CD14-positive monocyte (primary cell): ENCODE data around the gene ADAMTS13. TPM values are rescaled to one million over a fixed set of nuclear protein-coding genes. Genes with fewer than 3 reads are reported as not detected.

ENCODE experiments used
- DNase-seq, 3 donors: peaks; one replicate each; pipeline ENCODE4 v3.0.0-alpha.2; 2011 to 2022
- H2AFZ ChIP-seq: 2 replicates; pipeline ENCODE4 v1.6.0; 2012; ENCODE audit warnings: mild to moderate bottlenecking, low read depth, low read length, inconsistent platforms; ENCODE audit not compliant: insufficient read depth, poor library complexity, severe bottlenecking
- H3K27ac ChIP-seq, 2 donors: 1 replicate in 1 of 2; 2 replicates in 1 of 2; pipeline ENCODE4 v1.5.1; 2012 to 2013; ENCODE audit warnings: low read length in 2 of 2, control low read depth in 1 of 2, inconsistent platforms in 1 of 2, low read depth in 1 of 2, mild to moderate bottlenecking in 1 of 2
- H3K27me3 ChIP-seq, 2 donors: one replicate each; pipeline versions ENCODE4 v1.6.0 to v1.6.1; 2011 to 2013; ENCODE audit warnings: low read length in 2 of 2; ENCODE audit not compliant: control insufficient read depth in 2 of 2, insufficient read depth in 2 of 2
- H3K36me3 ChIP-seq, 2 donors: replicated peaks in 1 of 2; 1 replicate in 1 of 2; 2 replicates in 1 of 2; pipeline versions ENCODE4 v1.5.1 to v1.6.1; 2012 to 2013; ENCODE audit warnings: low read length in 2 of 2, control low read depth in 1 of 2, inconsistent platforms in 1 of 2, mild to moderate bottlenecking in 1 of 2; ENCODE audit not compliant: insufficient read depth in 2 of 2, control insufficient read depth in 1 of 2
- H3K4me1 ChIP-seq, 2 donors: 1 replicate in 1 of 2; 2 replicates in 1 of 2; pipeline versions ENCODE4 v1.5.1 to v1.6.1; 2012 to 2013; ENCODE audit warnings: low read length in 2 of 2, control low read depth in 1 of 2, inconsistent platforms in 1 of 2, mild to moderate bottlenecking in 1 of 2, moderate library complexity in 1 of 2; ENCODE audit not compliant: insufficient read depth in 2 of 2, control insufficient read depth in 1 of 2
- H3K4me2 ChIP-seq: replicated peaks from 2 replicates; pipeline ENCODE3; 2012; ENCODE audit warnings: low read length, moderate library complexity, mild to moderate bottlenecking; ENCODE audit not compliant: poor library complexity, severe bottlenecking; ENCODE audit errors: extremely low read depth
- H3K4me3 ChIP-seq, 3 experiments: fragments of 200-600 bp in 1 of 3; sonication (generic) in 1 of 3; replicated peaks in 1 of 3; 1 replicate in 2 of 3; 2 replicates in 1 of 3; pipeline ENCODE4 v1.5.1; 2011 to 2013; ENCODE audit warnings: low read length in 3 of 3, mild to moderate bottlenecking in 3 of 3, control low read depth in 2 of 3, low read depth in 2 of 3, inconsistent platforms in 1 of 3, moderate library complexity in 1 of 3
- H3K79me2 ChIP-seq: 2 replicates; pipeline ENCODE4 v1.6.0; 2012; ENCODE audit warnings: mild to moderate bottlenecking, control low read depth, inconsistent platforms, low read length, moderate library complexity; ENCODE audit not compliant: insufficient read depth
- H3K9ac ChIP-seq: 2 replicates; pipeline ENCODE4 v1.6.0; 2017; ENCODE audit warnings: low read length, mild to moderate bottlenecking; ENCODE audit not compliant: insufficient read depth, poor library complexity, severe bottlenecking
- H3K9me3 ChIP-seq, 2 donors: replicated peaks in 1 of 2; 1 replicate in 1 of 2; 2 replicates in 1 of 2; pipeline versions ENCODE4 v1.5.1 to v1.6.1; 2012 to 2013; ENCODE audit warnings: low read length in 2 of 2, control low read depth in 1 of 2; ENCODE audit not compliant: control insufficient read depth in 1 of 2, insufficient read depth in 1 of 2
- H4K20me1 ChIP-seq: 2 replicates; pipeline ENCODE4 v1.6.0; 2012; ENCODE audit warnings: mild to moderate bottlenecking, low read length, control low read depth, moderate library complexity; ENCODE audit not compliant: insufficient read depth
- H3K27ac Mint-ChIP-seq, 7 donors: one replicate each; pipeline ENCODE4 v1.8.0; 2020; ENCODE audit warnings: mild to moderate bottlenecking in 7 of 7, mixed read lengths in 7 of 7, moderate library complexity in 6 of 7, inconsistent platforms in 2 of 7
- H3K27me3 Mint-ChIP-seq, 3 donors: one replicate each; pipeline ENCODE4 v1.8.0; 2021 to 2022; ENCODE audit warnings: low read depth in 3 of 3, mild to moderate bottlenecking in 3 of 3, mixed read lengths in 3 of 3, moderate library complexity in 3 of 3, inconsistent platforms in 1 of 3
- H3K36me3 Mint-ChIP-seq, 2 donors: one replicate each; pipeline ENCODE4 v1.8.0; 2020; ENCODE audit warnings: mixed read lengths in 2 of 2, inconsistent platforms in 1 of 2, mild to moderate bottlenecking in 1 of 2
- H3K4me1 Mint-ChIP-seq: one replicate; pipeline ENCODE4 v1.8.0; 2020; ENCODE audit warnings: mild to moderate bottlenecking, mixed read lengths
- H3K4me3 Mint-ChIP-seq, 2 donors: one replicate each; pipeline ENCODE4 v1.8.0; 2020; ENCODE audit warnings: mild to moderate bottlenecking in 2 of 2, mixed read lengths in 2 of 2, moderate library complexity in 1 of 2
- H3K9me3 Mint-ChIP-seq, 7 donors: one replicate each; pipeline ENCODE4 v1.8.0; 2020 to 2022; ENCODE audit warnings: mixed read lengths in 7 of 7, mild to moderate bottlenecking in 6 of 7, moderate library complexity in 6 of 7, inconsistent platforms in 2 of 7
- WGBS: methylation state at CpG from one replicate; pipeline ENCODE4 v1.1.5; 2013; ENCODE audit warnings: missing lambda C conversion rate; ENCODE audit not compliant: insufficient coverage; 5-methylcytosine and 5-hydroxymethylcytosine counted together
- intact Hi-C, 2 donors: fragments of 100-400 bp; cut with micrococcal nuclease; formaldehyde crosslinking; loops; one replicate each; pipeline versions ENCODE4 v1.15.0 to v1.15.1; 2023
- polyA plus RNA-seq, 3 donors: library from polyadenylated mRNA; depleted of rRNA in 1 of 3; unstranded in 2 of 3; stranded (reverse) in 1 of 3; fragments of 300-500 nt in 2 of 3; fragments of >200 nt in 1 of 3; fragmentation: Illumina TruSeq in 2 of 3; gene quantifications; 1 replicate in 2 of 3; 2 replicates in 1 of 3; pipeline ENCODE4 v1.2.3, GENCODE V29; 2012 to 2021
- TF ChIP-seq, protein P1 (sequence below): fragments of 200-600 bp; IDR thresholded peaks from one replicate; pipeline ENCODE4 v1.8.0; 2022; ENCODE audit warnings: antibody characterized with exemption, mild to moderate bottlenecking

ADAMTS13 gene
- polyA plus RNA-seq, 3 donors, result 0.77 TPM; not detected in 2

- intact Hi-C loops, result loop anchor here in 1 of 2 donors (10.0 kb wide), 1 partner anchor 554 kb away; the partner anchor contains the start of gene BRD3OS
- Histone ChIP-seq H3K36me3 (peaks cover 41 to 45% of the 10 kb centered on the region in 2 donors), H3K27ac (peak overlapping the region; percentile 33 to 70), H3K4me2 (peak overlapping the region; percentile 43), H2AFZ (no peak overlapping the region), H3K4me1 (peaks cover 59 to 68% of the 10 kb centered on the region in 2 donors), H3K9me3 (no peaks in the 10 kb centered on the region), H3K4me3 (peak overlapping the region in 1 of 3 experiments; percentile 36), H3K79me2 (peaks cover 12% of the 10 kb centered on the region), H3K27me3 (no peaks in the 10 kb centered on the region), H4K20me1 (peaks cover 80% of the 10 kb centered on the region), H3K9ac (peak overlapping the region; percentile 15)
- Mint-ChIP-seq H3K4me3 (peak overlapping the region in 1 of 2 donors; percentile 42), H3K27ac (peak overlapping the region in 4 of 7 donors; percentile 63 to 88 (median 84)), H3K9me3 (no peaks in the 10 kb centered on the region), H3K27me3 (peaks cover 0 to 3% (median 1%) of the 10 kb centered on the region in 3 donors), H3K36me3 (peaks cover 25 to 42% of the 10 kb centered on the region in 2 donors), H3K4me1 (peaks cover 44% of the 10 kb centered on the region)
- DNase-seq, result peak in 2 of 3 donors; percentile 11 to 56
- 53% methylated on average over 4 of the region's 7 CpGs for WGBS
- TF ChIP-seq, protein P1, sequence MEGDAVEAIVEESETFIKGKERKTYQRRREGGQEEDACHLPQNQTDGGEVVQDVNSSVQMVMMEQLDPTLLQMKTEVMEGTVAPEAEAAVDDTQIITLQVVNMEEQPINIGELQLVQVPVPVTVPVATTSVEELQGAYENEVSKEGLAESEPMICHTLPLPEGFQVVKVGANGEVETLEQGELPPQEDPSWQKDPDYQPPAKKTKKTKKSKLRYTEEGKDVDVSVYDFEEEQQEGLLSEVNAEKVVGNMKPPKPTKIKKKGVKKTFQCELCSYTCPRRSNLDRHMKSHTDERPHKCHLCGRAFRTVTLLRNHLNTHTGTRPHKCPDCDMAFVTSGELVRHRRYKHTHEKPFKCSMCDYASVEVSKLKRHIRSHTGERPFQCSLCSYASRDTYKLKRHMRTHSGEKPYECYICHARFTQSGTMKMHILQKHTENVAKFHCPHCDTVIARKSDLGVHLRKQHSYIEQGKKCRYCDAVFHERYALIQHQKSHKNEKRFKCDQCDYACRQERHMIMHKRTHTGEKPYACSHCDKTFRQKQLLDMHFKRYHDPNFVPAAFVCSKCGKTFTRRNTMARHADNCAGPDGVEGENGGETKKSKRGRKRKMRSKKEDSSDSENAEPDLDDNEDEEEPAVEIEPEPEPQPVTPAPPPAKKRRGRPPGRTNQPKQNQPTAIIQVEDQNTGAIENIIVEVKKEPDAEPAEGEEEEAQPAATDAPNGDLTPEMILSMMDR, result no peak
Measured at GRCh38 chr9:133470988-133471387, 48.8 kb downstream of the ADAMTS13 start.

DNA sequence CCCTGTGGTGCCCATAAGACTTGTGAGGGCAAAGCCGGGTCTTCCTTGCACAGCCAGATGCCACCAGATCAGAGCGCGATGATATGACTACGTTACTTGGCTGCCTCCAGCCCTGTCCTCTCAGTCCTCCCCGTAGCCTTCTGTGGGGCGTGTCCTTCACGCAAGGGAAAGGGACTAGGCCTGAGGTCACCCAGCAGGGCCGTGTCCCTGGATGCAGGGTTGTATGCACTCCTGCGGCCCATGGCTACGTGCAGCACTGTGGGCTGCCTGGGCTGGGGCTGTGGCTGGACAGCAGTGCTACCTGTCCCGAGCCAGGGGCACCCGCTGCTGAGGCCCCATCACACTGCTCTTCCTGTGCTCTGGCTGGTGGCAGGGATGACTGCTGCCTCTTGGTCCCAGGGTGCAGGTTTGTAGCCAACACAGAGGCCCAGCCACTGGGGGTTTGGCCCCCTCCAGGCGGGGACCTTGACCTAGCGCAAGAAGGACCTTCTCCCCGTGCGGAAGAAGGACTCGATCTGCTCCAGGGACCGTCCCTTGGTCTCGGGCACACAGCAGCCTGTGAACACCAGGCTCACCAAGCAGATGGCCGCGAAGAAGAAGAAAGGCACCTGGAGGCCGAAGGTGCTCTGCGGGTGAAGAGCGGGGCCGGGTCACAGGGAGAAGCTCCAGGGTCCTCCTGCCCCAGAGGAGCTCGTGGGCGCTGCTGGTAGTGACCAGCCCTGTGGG is 49.5 kb downstream of the ADAMTS13 start:
- Histone ChIP-seq H3K27me3 (no peaks in the 10 kb centered on the region), H2AFZ (no peak overlapping the region), H3K36me3 (peaks cover 44 to 45% of the 10 kb centered on the region in 2 donors), H3K4me2 (peak overlapping the region; percentile 43), H4K20me1 (peaks cover 88% of the 10 kb centered on the region), H3K4me3 (peak overlapping the region in 1 of 3 experiments; percentile 36), H3K79me2 (peaks cover 13% of the 10 kb centered on the region), H3K9me3 (no peaks in the 10 kb centered on the region), H3K27ac (peak overlapping the region; percentile 33 to 70), H3K4me1 (peaks cover 66 to 75% of the 10 kb centered on the region in 2 donors), H3K9ac (peak overlapping the region; percentile 32)
- DNase-seq, result no peak
- Mint-ChIP-seq H3K9me3 (no peaks in the 10 kb centered on the region), H3K27me3 (peaks cover 0 to 3% (median 1%) of the 10 kb centered on the region in 3 donors), H3K4me3 (peak overlapping the region; percentile 31 to 42), H3K4me1 (peaks cover 51% of the 10 kb centered on the region), H3K36me3 (peaks cover 30 to 48% of the 10 kb centered on the region in 2 donors), H3K27ac (peak overlapping the region in 4 of 7 donors; percentile 30 to 63 (median 47))
- TF ChIP-seq, protein P1, result no peak
- WGBS, result 94% methylated on average over 27 of the region's 27 CpGs
- intact Hi-C loops, result loop anchor here in 1 of 2 donors (10.0 kb wide), 1 partner anchor 553 kb away; the partner anchor contains the start of gene BRD3OS
